Liver (tissue), 3 donors: ENCODE results near the gene HES4.

Source experiments
- JUND ChIP-seq, 2 donors: IDR thresholded peaks; 2 replicates each; pipeline ENCODE4 v1.6.1; 2016; ENCODE audit warnings: antibody characterized with exemption in 2 of 2
- TAF1 ChIP-seq: conservative IDR thresholded peaks from 2 replicates; pipeline ENCODE4 v1.6.1; 2016; ENCODE audit warnings: antibody characterized with exemption, mild to moderate bottlenecking
- TF ChIP-seq, protein P1 (sequence below): fragments of 150-350 bp; IDR thresholded peaks from 2 replicates; pipeline ENCODE4 v1.5.1; 2017; ENCODE audit warnings: improper control_type of control experiment, low read depth, low read length; ENCODE audit not compliant: missing input control
- donor health status: healthy.
- donor health status: healthy.

DNA sequence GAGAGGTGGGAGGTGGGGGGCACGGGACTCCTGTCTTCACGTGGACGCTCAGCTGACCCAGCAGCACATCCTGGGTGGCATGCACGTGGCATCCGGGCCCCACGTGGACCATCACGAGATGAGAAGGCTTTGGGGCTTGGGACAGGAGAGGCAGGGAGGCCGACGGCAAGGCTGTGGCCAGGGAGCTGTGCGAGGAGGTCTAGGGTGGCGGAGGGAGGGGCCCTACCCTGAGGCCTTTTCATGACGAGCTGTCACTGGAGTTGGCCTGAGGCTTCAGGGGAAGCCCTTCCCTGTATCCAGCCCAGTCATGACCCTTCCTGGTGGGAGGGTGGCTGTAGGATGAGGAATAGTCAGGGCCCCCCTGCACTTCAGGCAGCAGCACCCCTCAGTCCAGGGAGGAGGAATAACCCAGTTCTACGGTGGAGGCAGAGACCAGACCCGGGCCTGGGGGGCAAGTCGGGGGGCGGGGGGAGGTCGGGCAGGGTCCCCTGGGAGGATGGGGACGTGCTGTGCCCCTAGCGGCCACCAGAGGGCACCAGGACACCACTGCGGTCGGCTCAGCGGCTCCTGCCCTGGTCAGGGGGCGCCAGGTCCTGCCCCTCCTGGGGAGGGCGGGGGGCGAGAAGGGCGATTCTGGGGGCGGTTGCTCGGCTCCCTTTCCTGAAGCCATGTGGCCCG is 16.0 kb downstream of the HES4 start:
- TF ChIP-seq, protein P1, sequence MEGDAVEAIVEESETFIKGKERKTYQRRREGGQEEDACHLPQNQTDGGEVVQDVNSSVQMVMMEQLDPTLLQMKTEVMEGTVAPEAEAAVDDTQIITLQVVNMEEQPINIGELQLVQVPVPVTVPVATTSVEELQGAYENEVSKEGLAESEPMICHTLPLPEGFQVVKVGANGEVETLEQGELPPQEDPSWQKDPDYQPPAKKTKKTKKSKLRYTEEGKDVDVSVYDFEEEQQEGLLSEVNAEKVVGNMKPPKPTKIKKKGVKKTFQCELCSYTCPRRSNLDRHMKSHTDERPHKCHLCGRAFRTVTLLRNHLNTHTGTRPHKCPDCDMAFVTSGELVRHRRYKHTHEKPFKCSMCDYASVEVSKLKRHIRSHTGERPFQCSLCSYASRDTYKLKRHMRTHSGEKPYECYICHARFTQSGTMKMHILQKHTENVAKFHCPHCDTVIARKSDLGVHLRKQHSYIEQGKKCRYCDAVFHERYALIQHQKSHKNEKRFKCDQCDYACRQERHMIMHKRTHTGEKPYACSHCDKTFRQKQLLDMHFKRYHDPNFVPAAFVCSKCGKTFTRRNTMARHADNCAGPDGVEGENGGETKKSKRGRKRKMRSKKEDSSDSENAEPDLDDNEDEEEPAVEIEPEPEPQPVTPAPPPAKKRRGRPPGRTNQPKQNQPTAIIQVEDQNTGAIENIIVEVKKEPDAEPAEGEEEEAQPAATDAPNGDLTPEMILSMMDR = peak; percentile 62
- no peak for TF ChIP-seq TAF1
- no peak for TF ChIP-seq JUND (IDR thresholded peaks at IDR 0.05)
